ENCODE measurements around the gene SCN3A.
A peak's percentile ranks its signal among the peaks of the same experiment; 100 is the strongest.

The SCN3A gene

GRCh38 chr2:165203689-165204559 lies at the start of gene SCN3A:
SCN3A (minus strand) TSS chr2:165204050; CDS start chr2:165176394, 27,656 bp downstream.
- peak in 5 of 14 donors; percentile 2 to 51 (median 6) for DNase-seq

- DNase-seq: no peak
These were observed 49.3 kb upstream of the SCN3A start for GRCh38 chr2:165253178-165253577.

GRCh38 chr2:165251366-165251765 lies 47.5 kb upstream of the SCN3A start:
- no peak for DNase-seq

GRCh38 chr2:165248238-165248637 lies 44.4 kb upstream of the SCN3A start:
- no peak for DNase-seq

GRCh38 chr2:165245081-165245793 lies 41.4 kb upstream of the SCN3A start:
- DNase-seq: no peak

GRCh38 chr2:165240916-165241315 lies 37.1 kb upstream of the SCN3A start:
- DNase-seq: peak in 1 of 14 donors; percentile 60

- peak in 1 of 14 donors; percentile 79 for DNase-seq
These were observed 36.1 kb upstream of the SCN3A start for GRCh38 chr2:165239856-165240515.

GRCh38 chr2:165239230-165239629 lies 35.4 kb upstream of the SCN3A start, which contains the start of gene SCN2A:
SCN2A (plus strand) TSS chr2:165239414; CDS start chr2:165295824, 56,410 bp downstream.
- peak in 2 of 14 donors; percentile 1 to 83 for DNase-seq

- DNase-seq: no peak
These were observed 34.4 kb upstream of the SCN3A start for GRCh38 chr2:165238295-165238694.

- DNase-seq: no peak
These were observed 33.2 kb upstream of the SCN3A start for GRCh38 chr2:165237056-165237455.

- no peak for DNase-seq
These were observed 23.7 kb upstream of the SCN3A start for GRCh38 chr2:165227571-165227970.

- no peak for DNase-seq
These were observed 21.1 kb upstream of the SCN3A start for GRCh38 chr2:165224941-165225340.

- DNase-seq: no peak
These were observed 15.6 kb upstream of the SCN3A start for GRCh38 chr2:165219481-165219880.

- DNase-seq: no peak
These were observed 10.2 kb upstream of the SCN3A start for GRCh38 chr2:165214093-165214492.

GRCh38 chr2:165208094-165208493 lies 4.2 kb upstream of the SCN3A start:
- no peak for DNase-seq

- no peak for DNase-seq
These were observed 2.0 kb upstream of the SCN3A start for GRCh38 chr2:165205865-165206264.

GRCh38 chr2:165202239-165202638 lies 1.6 kb downstream of the SCN3A start:
- DNase-seq: no peak

GRCh38 chr2:165198181-165198580 lies 5.7 kb downstream of the SCN3A start:
- DNase-seq: peak in 1 of 14 donors; percentile 10

GRCh38 chr2:165197346-165197745 lies 6.5 kb downstream of the SCN3A start:
- DNase-seq: no peak

- DNase-seq: no peak
These were observed 7.4 kb downstream of the SCN3A start for GRCh38 chr2:165196411-165196810.

- DNase-seq: no peak
These were observed 10.6 kb downstream of the SCN3A start for GRCh38 chr2:165193178-165193777.

- no peak for DNase-seq
These were observed 11.1 kb downstream of the SCN3A start for GRCh38 chr2:165192729-165193128.
